Upper lobe of left lung (tissue), 6 donors: ENCODE results near the gene WNT9B. TPM values are rescaled to one million over a fixed set of nuclear protein-coding genes. Genes with fewer than 3 reads are reported as not detected.

Experiments used
- ATAC-seq, 2 donors: fragments of 200-7000 bp; cut with Tn5 transposase; one replicate each; pipeline ENCODE4 v1.9.1; 2022; ENCODE audit warnings: mild to moderate bottlenecking in 2 of 2, moderate library complexity in 2 of 2; ENCODE audit not compliant: low FRiP score in 2 of 2
- DNase-seq, 2 donors: peaks; one replicate each; pipeline ENCODE4 v3.0.0-alpha.2; 2019 to 2020
- H3K27ac ChIP-seq, 4 donors: fragments of 200-600 bp; sonication (generic); one replicate each; pipeline ENCODE4 v1.5.1; 2016 to 2019
- H3K27me3 ChIP-seq, 4 donors: fragments of 200-600 bp; sonication (generic); one replicate each; pipeline ENCODE4 v1.5.1; 2017 to 2019
- H3K36me3 ChIP-seq, 4 donors: fragments of 200-600 bp; sonication (generic); one replicate each; pipeline ENCODE4 v1.5.1; 2016 to 2019
- H3K4me1 ChIP-seq, 4 donors: fragments of 200-600 bp; sonication (generic); one replicate each; pipeline ENCODE4 v1.5.1; 2018 to 2019
- H3K4me3 ChIP-seq, 4 donors: fragments of 200-600 bp; sonication (generic); one replicate each; pipeline ENCODE4 v1.5.1; 2017 to 2019; ENCODE audit warnings: mild to moderate bottlenecking in 2 of 4, moderate library complexity in 1 of 4
- H3K9me3 ChIP-seq, 4 donors: fragments of 200-600 bp; sonication (generic); one replicate each; pipeline ENCODE4 v1.5.1; 2018 to 2019
- CTCF ChIP-seq, 6 experiments: fragments of 450-650 bp in 4 of 6; fragments of 200-600 bp in 2 of 6; sonication (generic) in 2 of 6; IDR thresholded peaks; one replicate each; pipeline ENCODE4 v1.5.1; 2016 to 2019; ENCODE audit warnings: antibody characterized with exemption in 6 of 6
- EP300 ChIP-seq, 4 donors: sonication (generic); formaldehyde crosslinking; IDR thresholded peaks; one replicate each; pipeline ENCODE4 v1.5.1; 2017; ENCODE audit warnings: antibody characterized with exemption in 4 of 4, control low read depth in 2 of 4
- POLR2A ChIP-seq, 4 donors: fragments of 450-650 bp; IDR thresholded peaks; one replicate each; pipeline ENCODE4 v1.5.1; 2016 to 2017; ENCODE audit warnings: antibody characterized with exemption in 4 of 4, mild to moderate bottlenecking in 2 of 4
- POLR2AphosphoS5 ChIP-seq, 2 donors: sonication (generic); formaldehyde crosslinking; IDR thresholded peaks; one replicate each; pipeline ENCODE4 v1.5.1; 2017; ENCODE audit warnings: antibody characterized with exemption in 2 of 2
- WGBS, 2 donors: methylation state at CpG; one replicate each; pipeline ENCODE4 v1.1.5; 2017 to 2018; 5-methylcytosine and 5-hydroxymethylcytosine counted together
- total RNA-seq, 6 donors: library from RNA; depleted of rRNA in 4 of 6; stranded (reverse); fragments of >200 nt in 4 of 6; gene quantifications; one replicate each; pipeline versions ENCODE4 v1.1.0 to v1.2.1, GENCODE V29; 2016 to 2021
- donor health status: DM: no; HTN: no; CAD: no; lungs with moderate emphysema.
- donor health status: DM: no; HTN: yes; CAD: no; lungs with severe emphysema.

WNT9B gene
- total RNA-seq, 6 donors from 2014 or later: 0.26 to 8.3 (median 1.8) TPM; not detected in 3

DNA sequence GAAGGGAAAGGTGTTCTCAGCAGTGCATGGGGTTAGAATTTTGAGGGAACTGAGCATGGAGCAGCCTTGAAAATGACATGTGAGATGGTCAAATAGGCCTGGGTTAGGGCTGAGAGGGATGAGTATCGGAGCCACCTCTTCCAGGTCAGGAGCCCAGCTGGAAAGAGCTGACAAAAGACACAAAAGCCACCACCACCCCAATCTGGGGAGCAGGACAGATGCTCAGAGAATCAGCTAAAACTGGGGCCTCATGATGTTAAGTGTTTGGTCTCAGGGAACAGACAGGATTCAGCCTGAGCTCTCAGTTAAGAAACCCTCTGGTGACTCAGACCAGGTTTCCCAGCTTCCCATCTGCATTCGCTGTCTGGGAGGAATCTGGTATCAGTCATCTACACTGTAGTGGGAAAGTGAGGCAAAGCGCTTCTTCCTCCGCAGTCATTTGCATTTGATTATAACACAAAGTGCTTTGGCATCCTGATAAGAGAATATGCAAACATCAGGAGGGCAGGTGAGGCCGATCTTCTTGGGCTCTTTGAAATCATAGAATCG lies 2.6 kb downstream of the WNT9B start:
- TF ChIP-seq POLR2A (IDR thresholded peaks at IDR 0.05) (no peak), CTCF (IDR thresholded peaks at IDR 0.05) (no peak), POLR2AphosphoS5 (IDR thresholded peaks at IDR 0.05) (no peak), EP300 (IDR thresholded peaks at IDR 0.05) (no peak)
- Histone ChIP-seq H3K27me3 (peaks cover 0 to 18% (median 11%) of the 10 kb centered on the region in 4 donors), H3K36me3 (no peaks in the 10 kb centered on the region), H3K9me3 (no peaks in the 10 kb centered on the region), H3K4me1 (peaks cover 12 to 16% (median 13%) of the 10 kb centered on the region in 4 donors), H3K27ac (no peak overlapping the region), H3K4me3 (no peak overlapping the region)
- ATAC-seq (no peak), DNase-seq (no peak)
- 76 to 89% methylated on average over 6 of the region's 6 CpGs for WGBS, 2 donors

GRCh38 chr17:46854515-46854914 lies 3.1 kb downstream of the WNT9B start:
- ATAC-seq: no peak

GRCh38 chr17:46854948-46855347 lies 3.6 kb downstream of the WNT9B start:
- TF ChIP-seq POLR2AphosphoS5 (IDR thresholded peaks at IDR 0.05) (no peak), POLR2A (IDR thresholded peaks at IDR 0.05) (no peak), EP300 (IDR thresholded peaks at IDR 0.05) (no peak), CTCF (IDR thresholded peaks at IDR 0.05) (no peak)
- peaks cover 0 to 18% (median 11%) of the 10 kb centered on the region in 4 donors for H3K27me3 ChIP-seq
- no peak overlapping the region for H3K27ac ChIP-seq
- no peak overlapping the region for H3K4me3 ChIP-seq
- H3K9me3 ChIP-seq: no peaks in the 10 kb centered on the region
- DNase-seq (no peak), ATAC-seq (no peak)
- peaks cover 12 to 16% (median 13%) of the 10 kb centered on the region in 4 donors for H3K4me1 ChIP-seq
- no peaks in the 10 kb centered on the region for H3K36me3 ChIP-seq
- WGBS, 2 donors: 76 to 82% methylated on average over 2 to 4 of the region's 4 CpGs

More at GRCh38 chr17:46854515-46854914, 3.1 kb downstream of the WNT9B start:
- Histone ChIP-seq H3K27ac (no peak overlapping the region), H3K4me3 (no peak overlapping the region), H3K27me3 (peaks cover 0 to 18% (median 11%) of the 10 kb centered on the region in 4 donors), H3K36me3 (no peaks in the 10 kb centered on the region), H3K9me3 (no peaks in the 10 kb centered on the region), H3K4me1 (peaks cover 12 to 16% (median 13%) of the 10 kb centered on the region in 4 donors)
- 98% methylated on average over 3 of the region's 3 CpGs for WGBS, 2 donors
- TF ChIP-seq POLR2A (IDR thresholded peaks at IDR 0.05) (no peak), POLR2AphosphoS5 (IDR thresholded peaks at IDR 0.05) (no peak), EP300 (IDR thresholded peaks at IDR 0.05) (no peak), CTCF (IDR thresholded peaks at IDR 0.05) (no peak)
- DNase-seq: no peak

GRCh38 chr17:46857600-46857999 lies 6.2 kb downstream of the WNT9B start:
- no peaks in the 10 kb centered on the region for H3K27me3 ChIP-seq
- TF ChIP-seq EP300 (IDR thresholded peaks at IDR 0.05) (no peak), CTCF (IDR thresholded peaks at IDR 0.05) (no peak)
- no peaks in the 10 kb centered on the region for H3K36me3 ChIP-seq
- DNase-seq (no peak), ATAC-seq (no peak)
- H3K27ac ChIP-seq: no peak overlapping the region
- H3K4me3 ChIP-seq: no peak overlapping the region
- no peaks in the 10 kb centered on the region for H3K9me3 ChIP-seq
- 87 to 92% methylated on average over 1 of the region's 1 CpG for WGBS, 2 donors
- H3K4me1 ChIP-seq: no peaks in the 10 kb centered on the region

- WGBS, 2 donors: 77 to 79% methylated on average over 5 of the region's 5 CpGs
- TF ChIP-seq CTCF (IDR thresholded peaks at IDR 0.05) (no peak), EP300 (IDR thresholded peaks at IDR 0.05) (no peak), POLR2AphosphoS5 (IDR thresholded peaks at IDR 0.05) (no peak), POLR2A (IDR thresholded peaks at IDR 0.05) (no peak)
- Histone ChIP-seq H3K36me3 (no peaks in the 10 kb centered on the region), H3K27me3 (no peaks in the 10 kb centered on the region), H3K4me1 (no peaks in the 10 kb centered on the region), H3K4me3 (no peak overlapping the region), H3K27ac (no peak overlapping the region), H3K9me3 (no peaks in the 10 kb centered on the region)
- no peak for DNase-seq
- no peak for ATAC-seq
These were observed 8.6 kb downstream of the WNT9B start for GRCh38 chr17:46859996-46860395.
